ENCODE measurements around the gene CCL27. TPM values are rescaled to one million over a fixed set of nuclear protein-coding genes. Genes with fewer than 3 reads are reported as not detected.

Gene CCL27
- total RNA-seq, 1 donor from 2014 or later = not detected

DNA sequence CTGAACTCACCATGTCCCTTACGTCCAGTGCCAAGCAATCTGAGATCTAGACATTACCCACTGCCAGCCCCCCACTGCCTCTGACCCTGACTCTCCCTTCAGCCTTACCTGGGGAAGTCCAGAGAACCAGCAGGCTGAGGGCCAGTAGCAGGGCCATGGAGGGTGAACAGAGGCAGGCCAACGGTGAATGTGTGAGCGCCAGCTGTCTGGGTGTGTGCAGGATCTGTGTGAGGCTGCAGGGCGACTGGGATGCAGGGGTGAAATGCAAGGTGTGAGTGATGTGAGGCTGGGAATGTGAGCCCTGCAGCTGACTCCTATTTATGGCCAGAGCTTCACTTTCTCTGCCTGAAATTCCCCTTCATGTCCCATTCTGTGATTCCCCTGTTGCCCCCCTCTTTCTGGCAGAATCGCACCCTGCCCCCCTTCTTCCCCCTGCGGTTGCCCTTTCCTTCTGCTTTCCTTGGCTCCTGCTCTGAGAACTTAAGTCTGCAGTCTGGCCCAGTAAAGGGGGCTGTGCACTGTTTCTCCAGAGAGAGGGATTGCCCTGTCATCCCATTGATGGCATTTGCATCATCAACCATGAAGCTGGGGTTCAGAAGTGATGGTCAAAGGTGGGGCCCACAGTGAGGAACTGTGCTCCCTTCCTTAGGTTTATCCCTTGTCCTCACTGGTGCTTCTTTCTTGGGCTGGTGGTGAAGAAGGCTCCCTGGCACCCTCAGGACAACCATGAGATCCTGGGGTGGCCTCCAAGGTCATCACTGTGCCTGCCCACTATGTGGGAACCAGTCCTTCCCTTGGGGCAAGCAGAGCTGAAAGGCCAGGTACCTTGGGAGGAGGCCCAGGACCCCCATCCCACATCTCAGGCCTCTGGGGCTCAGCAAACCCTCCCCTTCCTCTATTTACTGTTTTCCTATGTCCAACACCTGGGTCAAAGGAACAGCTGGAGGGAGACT lies 28.8 kb upstream of the CCL27 start, which contains the start of gene CCL19:
TSS of gene CCL19 (minus strand) at position 294 of the 953 bp plus-strand sequence. CDS start at position 157, 137 bp downstream.
- H3K4me3 ChIP-seq = no peak within 1 kb of the TSS
- H3K27ac ChIP-seq = no peak within 1 kb of the TSS
- no peaks in the 10 kb centered on the region for H3K36me3 ChIP-seq
- intact Hi-C loops (cut with DNase I) = no loop called here
- ATAC-seq = peak; percentile 34
- H3K9me3 ChIP-seq = no peaks in the 10 kb centered on the region
- peaks cover 4% of the 10 kb centered on the region for H3K4me1 ChIP-seq
- no peak for DNase-seq
- H3K27me3 ChIP-seq = no peaks in the 10 kb centered on the region
- TF ChIP-seq, protein P1, sequence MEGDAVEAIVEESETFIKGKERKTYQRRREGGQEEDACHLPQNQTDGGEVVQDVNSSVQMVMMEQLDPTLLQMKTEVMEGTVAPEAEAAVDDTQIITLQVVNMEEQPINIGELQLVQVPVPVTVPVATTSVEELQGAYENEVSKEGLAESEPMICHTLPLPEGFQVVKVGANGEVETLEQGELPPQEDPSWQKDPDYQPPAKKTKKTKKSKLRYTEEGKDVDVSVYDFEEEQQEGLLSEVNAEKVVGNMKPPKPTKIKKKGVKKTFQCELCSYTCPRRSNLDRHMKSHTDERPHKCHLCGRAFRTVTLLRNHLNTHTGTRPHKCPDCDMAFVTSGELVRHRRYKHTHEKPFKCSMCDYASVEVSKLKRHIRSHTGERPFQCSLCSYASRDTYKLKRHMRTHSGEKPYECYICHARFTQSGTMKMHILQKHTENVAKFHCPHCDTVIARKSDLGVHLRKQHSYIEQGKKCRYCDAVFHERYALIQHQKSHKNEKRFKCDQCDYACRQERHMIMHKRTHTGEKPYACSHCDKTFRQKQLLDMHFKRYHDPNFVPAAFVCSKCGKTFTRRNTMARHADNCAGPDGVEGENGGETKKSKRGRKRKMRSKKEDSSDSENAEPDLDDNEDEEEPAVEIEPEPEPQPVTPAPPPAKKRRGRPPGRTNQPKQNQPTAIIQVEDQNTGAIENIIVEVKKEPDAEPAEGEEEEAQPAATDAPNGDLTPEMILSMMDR (IDR thresholded peaks at IDR 0.05) = no peak

DNA sequence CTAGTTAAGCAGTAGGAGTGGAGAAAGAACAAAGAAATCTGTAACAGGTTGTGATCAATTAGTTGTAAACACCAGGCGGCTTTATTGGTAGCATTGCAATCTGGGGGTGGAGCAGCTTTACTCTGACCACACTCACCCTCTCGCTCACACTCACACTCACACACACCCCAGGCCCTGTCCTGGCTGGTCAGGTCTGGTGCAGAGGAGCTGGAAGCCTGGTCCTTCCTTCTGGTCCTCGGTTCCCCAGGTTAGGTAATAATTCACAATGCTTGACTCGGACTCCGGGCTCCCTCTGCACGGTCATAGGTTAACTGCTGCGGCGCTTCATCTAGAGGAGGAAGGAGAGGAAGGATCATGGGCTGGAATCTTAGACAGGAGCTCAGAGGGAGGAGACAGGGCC lies 27.1 kb upstream of the CCL27 start:
- intact Hi-C loops (cut with DNase I) = no loop called here
- Histone ChIP-seq H3K4me1 (peaks cover 4% of the 10 kb centered on the region), H3K27ac (no peak overlapping the region)

DNA sequence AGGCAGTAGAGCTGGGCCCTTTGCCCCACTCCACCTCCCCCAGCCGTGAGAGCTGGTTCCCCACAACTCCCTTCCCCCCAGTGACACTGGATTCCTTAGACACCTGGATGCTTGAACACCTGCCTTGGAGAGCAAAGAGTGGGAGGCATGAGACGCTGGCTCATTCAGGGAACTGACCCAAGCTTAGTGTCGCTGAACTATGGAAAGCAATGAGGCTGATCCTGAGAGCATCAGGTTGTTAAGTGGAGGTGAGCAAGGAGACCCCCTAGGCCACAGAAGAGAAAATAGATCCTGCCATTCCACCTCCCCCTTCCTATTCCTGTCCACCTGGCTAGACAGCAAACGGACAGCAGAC lies 26.6 kb upstream of the CCL27 start:
- H3K27me3 ChIP-seq = no peaks in the 10 kb centered on the region
- no peaks in the 10 kb centered on the region for H3K9me3 ChIP-seq
- TF ChIP-seq, protein P1 (IDR thresholded peaks at IDR 0.05) = no peak
- H3K4me1 ChIP-seq = peaks cover 4% of the 10 kb centered on the region
- H3K36me3 ChIP-seq = no peaks in the 10 kb centered on the region
- H3K27ac ChIP-seq = no peak overlapping the region
- ATAC-seq (no peak), DNase-seq (no peak)
- no peak overlapping the region for H3K4me3 ChIP-seq
- intact Hi-C loops (cut with DNase I) = no loop called here

More for the DNA sequence above, 27.1 kb upstream of the CCL27 start:
- Histone ChIP-seq H3K27me3 (no peaks in the 10 kb centered on the region), H3K9me3 (no peaks in the 10 kb centered on the region), H3K4me3 (no peak overlapping the region), H3K36me3 (no peaks in the 10 kb centered on the region)
- DNase-seq (no peak), ATAC-seq (no peak)
- TF ChIP-seq, protein P1 (IDR thresholded peaks at IDR 0.05) = no peak

DNA sequence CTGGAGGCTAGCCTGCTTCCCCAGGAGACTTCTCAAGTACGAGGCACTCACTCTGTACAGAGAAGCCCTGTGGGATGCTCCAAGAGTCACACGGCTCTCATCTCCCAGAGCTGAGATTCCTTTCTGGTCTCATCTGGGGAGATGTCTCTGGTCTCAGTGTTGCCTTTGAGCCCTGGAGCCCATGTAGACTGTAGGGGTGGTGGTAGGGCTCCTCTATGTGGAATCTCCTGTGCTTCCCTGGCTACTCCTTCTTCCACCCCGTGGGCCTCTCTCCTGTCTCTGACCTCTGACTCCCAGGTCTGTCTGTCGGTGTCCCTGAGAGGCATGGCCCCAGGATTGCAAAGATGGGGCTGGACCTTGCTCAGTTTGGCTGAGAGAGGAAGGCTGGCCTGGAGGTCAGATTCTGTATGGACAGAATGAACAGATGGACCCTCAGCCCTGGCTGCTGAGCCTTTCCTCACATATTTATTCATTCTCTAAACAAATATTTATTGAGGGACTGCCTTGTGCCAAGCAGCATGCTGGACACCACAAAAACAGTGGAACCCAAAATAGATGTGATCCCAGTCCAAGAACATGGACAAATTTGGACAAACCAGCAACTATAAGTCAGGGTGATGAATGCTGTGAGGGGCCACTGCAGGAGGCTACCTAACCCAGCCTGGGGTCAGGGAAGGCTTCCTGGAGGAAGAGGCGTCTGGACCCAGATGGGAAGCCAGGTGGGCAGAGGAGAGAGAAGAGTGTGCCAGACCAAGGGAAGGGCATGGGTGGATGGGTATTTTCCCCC lies 26.1 kb upstream of the CCL27 start:
- Histone ChIP-seq H3K4me1 (peaks cover 4% of the 10 kb centered on the region), H3K27ac (no peak overlapping the region), H3K36me3 (no peaks in the 10 kb centered on the region), H3K9me3 (no peaks in the 10 kb centered on the region), H3K27me3 (no peaks in the 10 kb centered on the region), H3K4me3 (no peak overlapping the region)
- DNase-seq = no peak
- intact Hi-C loops (cut with DNase I) = no loop called here
- TF ChIP-seq, protein P1 (IDR thresholded peaks at IDR 0.05) = no peak
- no peak for ATAC-seq

DNA sequence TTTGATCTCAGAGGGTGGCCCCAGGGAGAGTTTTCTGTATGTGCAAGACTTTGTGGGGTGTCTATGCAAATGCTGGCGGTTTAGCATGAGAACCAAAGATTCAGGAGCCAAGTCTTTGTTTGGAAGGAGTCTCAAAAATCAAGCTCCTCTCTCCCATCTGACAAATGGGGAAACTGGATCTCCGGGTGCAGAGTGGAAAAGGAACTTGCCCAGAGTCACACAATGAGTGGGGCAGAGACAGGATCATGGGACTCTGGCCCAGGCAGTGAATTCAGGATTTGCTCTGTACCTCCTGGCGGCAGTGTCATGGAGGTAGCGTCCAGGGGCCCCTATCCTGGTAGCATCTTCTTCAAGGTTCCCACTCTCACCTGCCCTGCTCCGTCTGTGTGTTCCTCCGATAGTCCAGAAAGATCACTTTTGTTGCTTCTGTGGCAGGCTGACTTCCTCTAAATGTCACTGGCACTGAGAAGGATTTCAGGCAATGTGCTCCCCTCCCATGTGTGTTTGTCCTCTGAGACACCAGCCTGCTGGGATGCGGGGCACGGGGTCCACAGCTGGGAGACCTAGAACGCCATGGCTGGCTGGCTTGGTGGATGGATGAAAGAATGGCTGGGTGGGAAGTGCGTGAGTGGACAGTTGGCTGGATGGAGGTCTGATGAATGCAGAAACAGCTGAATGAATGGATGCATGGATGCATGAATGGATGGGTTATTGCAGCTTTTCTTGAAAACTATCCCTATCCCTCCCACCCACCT lies 25.0 kb upstream of the CCL27 start:
- Histone ChIP-seq H3K4me3 (no peak overlapping the region), H3K27me3 (no peaks in the 10 kb centered on the region), H3K36me3 (no peaks in the 10 kb centered on the region), H3K27ac (no peak overlapping the region), H3K4me1 (peaks cover 4% of the 10 kb centered on the region), H3K9me3 (no peaks in the 10 kb centered on the region)
- DNase-seq (no peak), ATAC-seq (no peak)
- intact Hi-C loops (cut with DNase I) = no loop called here
- TF ChIP-seq, protein P1 (IDR thresholded peaks at IDR 0.05) = no peak
